Eye (tissue), 1 donor: Measurements from ENCODE around the gene KIRREL3.
A peak's percentile ranks its signal among the peaks of the same experiment; 100 is the strongest.

Experiments
- DNase-seq: peaks from one replicate; pipeline ENCODE4 v3.0.0-alpha.2; 2015

KIRREL3 gene

GRCh38 chr11:126592496-126593410 is 407.8 kb downstream of the KIRREL3 start:
- no peak for DNase-seq

GRCh38 chr11:126591966-126592489 is 408.5 kb downstream of the KIRREL3 start:
- DNase-seq: no peak

GRCh38 chr11:126589492-126589803 is 411.1 kb downstream of the KIRREL3 start:
- DNase-seq: no peak

- no peak for DNase-seq
Measured at GRCh38 chr11:126588630-126589491, 411.7 kb downstream of the KIRREL3 start.

- no peak for DNase-seq
Measured at GRCh38 chr11:126587541-126587940, 413.0 kb downstream of the KIRREL3 start.

GRCh38 chr11:126585774-126586491 is 414.6 kb downstream of the KIRREL3 start:
- DNase-seq: peak; percentile 93

GRCh38 chr11:126585388-126585773 is 415.2 kb downstream of the KIRREL3 start:
- no peak for DNase-seq

DNA sequence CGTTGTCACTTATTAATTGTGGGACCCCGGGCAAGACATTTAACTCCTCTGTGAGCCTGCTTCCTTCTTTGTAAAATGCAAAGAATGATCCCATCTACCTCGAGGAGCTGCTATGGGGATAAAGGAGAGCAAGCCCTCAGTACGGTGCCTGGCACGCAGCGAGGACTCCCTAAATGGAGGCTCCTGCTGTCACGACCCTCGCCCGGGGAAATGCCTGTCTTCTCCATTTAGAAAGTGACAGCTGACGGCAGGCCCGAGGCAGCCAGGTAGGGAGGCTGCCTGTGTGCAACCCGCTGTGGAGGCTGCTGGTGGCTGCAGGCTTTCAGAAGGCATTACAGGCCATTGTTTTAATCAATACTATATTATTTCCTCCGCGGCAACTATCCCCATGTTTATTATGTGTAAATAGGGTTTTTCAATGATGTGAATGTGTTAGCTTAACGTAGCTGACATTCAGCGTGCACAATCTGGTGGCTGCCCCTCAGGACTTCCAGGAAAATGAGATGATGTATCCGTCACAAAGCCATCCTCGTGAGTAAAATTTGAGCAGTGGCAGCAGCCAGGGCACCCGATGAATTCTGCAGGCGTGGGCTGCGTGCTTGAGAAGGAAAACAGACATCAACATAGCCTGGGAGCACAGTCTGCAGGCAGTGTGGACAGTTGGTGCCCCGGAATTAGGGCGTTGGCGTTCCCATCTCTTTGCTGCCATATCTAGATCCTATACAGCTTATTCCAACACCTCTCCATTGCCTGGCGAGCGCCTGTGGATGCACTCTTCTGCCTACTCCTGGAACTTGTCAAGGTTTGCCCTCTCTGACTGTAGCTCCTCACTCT is 416.8 kb downstream of the KIRREL3 start:
- peak; percentile 51 for DNase-seq

DNA sequence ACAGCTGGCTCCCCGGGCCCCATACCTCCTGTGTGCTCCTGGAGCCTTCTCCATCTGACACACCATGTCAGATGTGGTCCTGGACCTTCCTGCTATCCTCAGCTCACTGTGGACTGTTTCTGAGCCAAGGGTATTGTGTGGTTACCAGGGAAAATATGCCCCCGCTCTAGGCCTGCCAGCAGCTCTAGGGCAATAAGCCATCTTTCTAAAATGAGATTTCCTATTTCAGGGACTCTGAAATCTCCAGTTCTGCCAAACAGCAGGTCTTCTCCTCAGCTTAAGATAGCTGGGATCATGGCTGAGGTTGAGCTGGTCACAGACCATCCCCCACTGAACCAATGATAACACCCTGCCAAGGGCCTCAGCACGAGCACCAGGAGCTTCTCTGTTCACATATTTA is 417.5 kb downstream of the KIRREL3 start:
- DNase-seq: no peak

GRCh38 chr11:126581871-126582648 is 418.5 kb downstream of the KIRREL3 start:
- DNase-seq: peak; percentile 39

DNA sequence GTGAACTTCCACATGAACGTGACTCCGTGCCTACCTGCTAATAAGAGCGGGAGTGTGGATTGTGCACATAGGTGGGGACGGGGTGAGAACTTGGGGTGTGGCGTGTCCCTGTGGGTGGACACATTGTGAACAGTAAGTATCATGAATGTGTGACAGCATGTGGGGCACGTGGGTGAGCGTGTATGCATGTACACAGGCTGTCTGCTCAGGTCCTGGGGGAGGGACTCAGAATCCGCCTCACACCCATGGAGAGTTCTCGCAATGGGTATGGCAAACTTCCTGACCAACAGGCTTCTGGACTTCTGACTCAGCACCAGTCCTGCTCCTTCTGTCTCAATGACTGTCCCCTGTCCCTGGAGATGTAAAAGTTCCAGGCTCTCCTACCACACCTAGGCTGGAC is 422.1 kb downstream of the KIRREL3 start:
- DNase-seq: no peak

DNA sequence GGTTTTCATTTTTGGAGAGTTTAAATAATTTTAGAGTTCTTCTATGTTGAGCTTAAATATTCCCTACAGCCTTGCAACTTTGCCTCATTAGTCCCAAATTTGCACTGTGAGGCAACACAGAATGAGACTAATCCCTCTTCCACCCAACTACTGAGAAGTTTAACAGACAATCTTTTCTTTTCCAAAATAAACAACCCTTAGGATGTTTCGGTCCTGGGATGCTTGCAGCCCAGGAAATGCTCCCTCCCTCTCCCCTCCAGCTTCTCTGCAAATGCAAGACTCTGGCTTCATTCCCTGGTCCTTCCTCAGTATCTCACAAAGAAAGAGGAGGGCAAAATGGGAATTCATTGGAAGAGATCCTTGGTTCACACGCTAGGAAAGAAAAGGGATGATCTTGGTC is 422.5 kb downstream of the KIRREL3 start:
- DNase-seq: no peak

- no peak for DNase-seq
Measured at GRCh38 chr11:126575849-126576248, 424.7 kb downstream of the KIRREL3 start.

DNA sequence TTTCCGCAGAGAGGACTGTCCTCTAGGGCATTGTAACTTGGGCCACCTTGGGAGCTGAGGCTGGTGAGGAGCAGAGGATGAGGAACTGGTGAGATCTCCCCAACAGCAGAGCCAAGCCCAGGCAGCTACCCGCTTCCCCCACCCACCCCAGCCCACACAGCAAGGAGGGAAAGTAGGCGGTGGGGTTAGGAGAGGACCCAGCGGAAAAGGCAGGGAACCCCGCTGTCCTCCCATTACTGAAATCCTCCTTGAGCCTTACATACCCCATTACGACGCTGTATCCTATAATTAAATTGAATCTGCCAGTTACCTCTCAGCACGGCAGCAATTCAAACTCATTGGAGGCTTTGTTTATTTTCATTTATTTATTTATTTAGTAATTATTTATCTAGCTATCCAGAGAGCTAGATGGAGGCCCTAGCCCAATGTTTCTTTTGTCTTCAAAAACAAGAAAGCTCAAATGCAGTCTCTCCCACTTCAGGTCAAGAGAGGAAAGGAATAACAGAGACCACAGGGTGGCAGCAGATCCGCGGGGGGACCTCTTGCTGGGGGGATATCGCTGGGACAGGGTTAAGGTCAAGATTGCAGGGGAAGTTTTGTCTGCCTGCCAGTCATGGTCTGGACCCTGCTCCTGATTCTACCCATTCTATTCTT is 427.1 kb downstream of the KIRREL3 start:
- DNase-seq: peak; percentile 59

- DNase-seq: no peak
Measured at GRCh38 chr11:126570489-126570888, 430.1 kb downstream of the KIRREL3 start.

GRCh38 chr11:126567419-126567818 is 433.2 kb downstream of the KIRREL3 start:
- no peak for DNase-seq

- DNase-seq: peak; percentile 63
Measured at GRCh38 chr11:126564566-126564965, 436.0 kb downstream of the KIRREL3 start.

DNA sequence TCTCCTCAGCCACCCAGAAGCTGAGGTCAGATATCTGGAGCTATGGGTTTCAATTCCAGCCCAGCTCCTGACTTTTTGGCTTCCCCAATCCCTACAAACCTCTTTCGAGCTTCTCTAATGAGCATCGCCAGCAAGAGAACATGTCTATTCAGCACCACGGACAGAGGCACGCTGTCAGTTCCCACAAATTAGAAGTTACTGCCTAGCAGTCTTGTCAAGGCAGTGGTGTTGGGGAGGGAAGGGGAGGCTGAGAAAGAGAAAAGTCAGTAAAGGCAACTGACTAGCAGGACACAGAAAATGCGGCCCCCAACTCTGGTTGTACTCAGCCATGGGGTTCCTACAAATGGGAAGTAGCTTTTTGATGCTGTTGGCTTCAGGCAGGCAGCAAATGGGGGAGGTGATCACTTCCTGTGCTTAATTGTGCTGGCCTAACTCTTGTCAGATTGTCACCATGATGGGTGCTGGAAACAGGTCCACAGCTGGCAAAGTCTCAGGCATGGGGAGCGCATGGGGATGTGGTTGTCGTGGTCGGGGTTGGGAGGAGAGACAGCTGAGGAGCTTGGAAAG is 439.2 kb downstream of the KIRREL3 start:
- DNase-seq: peak; percentile 92

DNA sequence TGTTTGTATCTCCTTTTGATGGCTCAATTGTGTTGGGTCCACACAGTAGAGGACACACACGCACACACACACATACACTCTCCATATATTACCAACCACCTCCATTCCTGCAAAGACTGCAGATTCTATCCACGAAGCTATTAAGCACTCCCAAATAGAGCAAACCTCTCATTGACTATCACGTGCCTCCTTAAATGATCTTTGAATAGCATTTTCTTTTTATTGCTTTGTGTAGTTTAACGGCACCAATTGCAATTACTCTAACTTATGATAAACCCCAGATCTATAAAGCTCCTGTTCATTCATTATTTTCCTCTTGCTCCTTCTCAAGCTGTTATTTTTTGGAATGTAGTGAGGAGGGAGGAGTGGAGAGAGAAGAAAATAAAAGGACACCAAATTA is 440.3 kb downstream of the KIRREL3 start:
- DNase-seq: no peak
